HG03460 (cell line): ENCODE results near the gene TALDO1.

Experiments used
- ATAC-seq: cut with Tn5 transposase; IDR thresholded peaks from one replicate; pipeline ENCODE4 v1.9.1; 2021; ENCODE audit not compliant: unreplicated experiment

The TALDO1 gene

GRCh38 chr11:714436-714835 lies 32.8 kb upstream of the TALDO1 start:
- no peak for ATAC-seq

- no peak for ATAC-seq
Observed at GRCh38 chr11:719214-720016, 27.8 kb upstream of the TALDO1 start.

GRCh38 chr11:720017-720641 lies 27.1 kb upstream of the TALDO1 start:
- no peak for ATAC-seq

GRCh38 chr11:720642-721246 lies 26.5 kb upstream of the TALDO1 start:
- no peak for ATAC-seq

- no peak for ATAC-seq
Observed at GRCh38 chr11:721247-721740, 26.0 kb upstream of the TALDO1 start.

- ATAC-seq: no peak
Observed at GRCh38 chr11:721741-722345, 25.4 kb upstream of the TALDO1 start.

GRCh38 chr11:722346-722811 lies 24.9 kb upstream of the TALDO1 start:
- ATAC-seq: no peak

GRCh38 chr11:723120-723883 lies 24.0 kb upstream of the TALDO1 start:
- no peak for ATAC-seq

GRCh38 chr11:724049-724777 lies 23.1 kb upstream of the TALDO1 start:
- no peak for ATAC-seq

GRCh38 chr11:724778-725386 lies 22.4 kb upstream of the TALDO1 start:
- ATAC-seq: no peak

- ATAC-seq: no peak
Observed at GRCh38 chr11:725624-726202, 21.6 kb upstream of the TALDO1 start.

- no peak for ATAC-seq
Observed at GRCh38 chr11:726278-727220, 20.7 kb upstream of the TALDO1 start.

GRCh38 chr11:727281-727701 lies 20.0 kb upstream of the TALDO1 start:
- ATAC-seq: no peak

GRCh38 chr11:727859-728748 lies 19.2 kb upstream of the TALDO1 start:
- ATAC-seq: no peak

GRCh38 chr11:728901-729491 lies 18.3 kb upstream of the TALDO1 start:
- no peak for ATAC-seq

- ATAC-seq: no peak
Observed at GRCh38 chr11:729492-730074, 17.7 kb upstream of the TALDO1 start.
